GM11168 (cell line): ENCODE results near the gene DCAF7.

Source experiments
- in situ Hi-C: fragments of 300-500 bp; cut with MboI; formaldehyde crosslinking; loops from one replicate; pipeline ENCODE4 v1.12.0; 2022; ENCODE audit warnings: low sequenced_read_pairs; ENCODE audit not compliant: unreplicated experiment

DCAF7 gene

DNA sequence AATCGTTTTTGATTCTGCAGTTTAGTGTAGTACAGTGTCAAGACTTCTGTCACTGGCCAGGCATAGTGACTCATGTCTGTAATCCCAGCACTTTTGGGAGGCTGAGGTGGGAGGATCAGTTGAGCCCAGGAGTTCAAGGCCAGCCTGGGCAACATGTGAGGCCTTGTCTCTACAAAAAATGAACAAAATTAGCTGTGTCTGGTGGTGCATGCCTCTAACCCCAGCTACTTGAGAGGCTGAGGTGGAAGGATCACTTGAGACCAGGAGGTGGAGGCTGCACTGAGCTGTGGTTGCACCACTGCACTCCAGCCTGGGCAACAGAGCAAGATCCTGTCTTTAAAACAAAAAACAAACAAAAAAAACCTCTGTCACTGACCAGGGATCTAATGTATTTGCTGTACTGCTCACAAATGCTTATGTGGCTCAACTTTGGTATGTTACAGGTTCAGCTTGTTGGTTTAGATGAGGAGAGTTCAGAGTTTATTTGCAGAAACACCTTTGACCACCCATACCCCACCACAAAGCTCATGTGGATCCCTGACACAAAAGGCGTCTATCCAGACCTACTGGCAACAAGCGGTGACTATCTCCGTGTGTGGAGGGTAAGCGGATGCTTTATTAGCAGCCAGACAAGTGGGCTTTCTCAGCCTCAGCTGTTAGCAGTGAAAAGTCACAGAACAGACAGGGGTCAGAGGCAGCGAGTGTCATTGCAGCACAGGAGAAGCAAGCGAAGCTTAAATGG, 27.9 kb downstream of the DCAF7 start:
- in situ Hi-C loops: no loop called here

DNA sequence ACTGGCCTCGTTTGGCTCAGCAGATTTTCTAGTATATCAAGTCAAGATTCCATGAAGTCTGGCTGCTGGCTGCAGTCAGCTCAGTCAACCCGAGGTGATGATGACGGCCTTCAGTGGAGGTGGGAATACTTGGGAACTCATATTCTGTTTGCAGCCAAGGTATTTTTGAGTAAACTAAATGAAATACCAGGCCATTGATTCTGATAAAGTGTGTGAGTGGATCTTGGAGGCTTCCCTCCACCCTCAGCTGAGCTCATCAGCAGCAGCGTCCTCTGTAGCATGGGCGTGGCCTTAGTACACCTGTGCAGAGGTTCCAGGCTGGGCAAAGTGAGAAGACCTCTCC, 28.5 kb downstream of the DCAF7 start:
- in situ Hi-C loops: no loop called here

DNA sequence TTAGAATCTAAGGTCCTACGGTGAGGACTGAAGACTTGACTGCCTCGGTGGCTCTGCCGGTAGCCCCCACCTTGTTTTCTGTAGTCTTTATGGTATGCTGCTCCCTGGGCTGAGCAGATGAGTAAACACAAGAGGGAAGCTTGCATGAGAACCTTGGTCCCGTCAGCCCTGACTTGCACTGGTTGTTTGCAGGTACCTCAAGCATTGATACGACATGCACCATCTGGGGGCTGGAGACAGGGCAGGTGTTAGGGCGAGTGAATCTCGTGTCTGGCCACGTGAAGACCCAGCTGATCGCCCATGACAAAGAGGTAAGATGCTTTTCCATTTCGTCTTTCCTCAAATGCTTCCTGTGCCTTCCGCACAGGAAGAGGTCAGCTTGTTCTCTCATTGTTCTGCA, 29.4 kb downstream of the DCAF7 start:
- in situ Hi-C loops: no loop called here

DNA sequence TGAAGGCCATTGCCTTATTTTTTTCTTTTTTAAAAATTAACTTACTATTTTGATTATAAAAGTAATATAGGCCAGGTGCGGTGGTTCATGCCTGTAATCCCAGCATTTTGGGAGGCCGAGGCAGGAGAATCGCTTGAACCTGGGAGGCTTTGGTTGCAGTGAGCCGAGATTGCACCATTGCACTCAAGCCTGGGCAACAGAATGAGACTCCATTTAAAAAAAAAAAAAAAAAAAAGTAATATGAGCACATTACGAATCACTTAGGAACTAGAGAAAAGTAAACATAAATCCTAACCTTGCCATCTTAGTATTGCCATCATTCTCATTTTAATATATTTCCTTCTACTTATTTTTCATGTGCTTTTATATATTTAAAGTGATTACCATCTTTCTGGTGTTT, 37.5 kb downstream of the DCAF7 start:
- in situ Hi-C loops: no loop called here

DNA sequence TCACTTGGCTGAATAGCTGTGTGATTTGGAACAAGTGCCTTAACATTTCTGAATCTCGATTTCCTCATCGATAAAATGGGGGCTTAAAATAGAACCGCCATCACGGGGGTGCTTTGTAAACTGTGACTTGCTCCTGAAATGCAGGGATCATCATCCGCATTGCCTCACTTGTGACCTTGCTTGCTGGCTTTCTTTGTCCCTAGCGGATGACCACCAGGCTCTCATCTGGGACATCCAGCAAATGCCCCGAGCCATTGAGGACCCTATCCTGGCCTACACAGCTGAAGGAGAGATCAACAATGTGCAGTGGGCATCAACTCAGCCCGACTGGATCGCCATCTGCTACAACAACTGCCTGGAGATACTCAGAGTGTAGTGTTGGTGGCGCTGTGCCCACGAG, 38.5 kb downstream of the DCAF7 start:
- in situ Hi-C loops: no loop called here

GRCh38 chr17:63589646-63590045, 39.4 kb downstream of the DCAF7 start:
- in situ Hi-C loops: no loop called here

- in situ Hi-C loops: no loop called here
Observed at GRCh38 chr17:63592797-63593196, 42.5 kb downstream of the DCAF7 start.

GRCh38 chr17:63595132-63595531, 44.9 kb downstream of the DCAF7 start:
- in situ Hi-C loops: no loop called here

GRCh38 chr17:63596856-63597586, 46.7 kb downstream of the DCAF7 start:
- in situ Hi-C loops: no loop called here

DNA sequence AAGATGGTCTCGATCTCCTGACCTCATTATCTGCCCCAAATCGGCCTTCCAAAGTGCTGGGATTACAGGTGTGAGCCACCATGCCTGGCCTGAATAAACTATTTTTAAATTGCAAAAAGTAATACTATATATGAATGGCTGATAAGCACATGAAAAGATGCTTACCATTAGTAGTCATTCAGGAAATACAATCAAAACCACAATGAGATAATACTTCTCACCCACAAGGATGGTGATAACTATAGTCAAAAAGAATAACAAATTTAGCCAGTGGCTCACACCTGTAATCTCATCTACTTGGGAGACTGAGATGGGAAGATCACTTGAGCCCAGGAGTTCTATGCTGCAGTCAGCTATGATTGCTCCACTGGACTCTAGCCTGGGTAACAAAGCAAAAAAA, 48.0 kb downstream of the DCAF7 start:
- in situ Hi-C loops: no loop called here

- in situ Hi-C loops: no loop called here
Observed at GRCh38 chr17:63600569-63601438, 50.5 kb downstream of the DCAF7 start, which contains the start of gene TACO1. TSS of gene TACO1 (plus strand) at chr17:63600895. CDS start at chr17:63601084, 189 bp downstream.

DNA sequence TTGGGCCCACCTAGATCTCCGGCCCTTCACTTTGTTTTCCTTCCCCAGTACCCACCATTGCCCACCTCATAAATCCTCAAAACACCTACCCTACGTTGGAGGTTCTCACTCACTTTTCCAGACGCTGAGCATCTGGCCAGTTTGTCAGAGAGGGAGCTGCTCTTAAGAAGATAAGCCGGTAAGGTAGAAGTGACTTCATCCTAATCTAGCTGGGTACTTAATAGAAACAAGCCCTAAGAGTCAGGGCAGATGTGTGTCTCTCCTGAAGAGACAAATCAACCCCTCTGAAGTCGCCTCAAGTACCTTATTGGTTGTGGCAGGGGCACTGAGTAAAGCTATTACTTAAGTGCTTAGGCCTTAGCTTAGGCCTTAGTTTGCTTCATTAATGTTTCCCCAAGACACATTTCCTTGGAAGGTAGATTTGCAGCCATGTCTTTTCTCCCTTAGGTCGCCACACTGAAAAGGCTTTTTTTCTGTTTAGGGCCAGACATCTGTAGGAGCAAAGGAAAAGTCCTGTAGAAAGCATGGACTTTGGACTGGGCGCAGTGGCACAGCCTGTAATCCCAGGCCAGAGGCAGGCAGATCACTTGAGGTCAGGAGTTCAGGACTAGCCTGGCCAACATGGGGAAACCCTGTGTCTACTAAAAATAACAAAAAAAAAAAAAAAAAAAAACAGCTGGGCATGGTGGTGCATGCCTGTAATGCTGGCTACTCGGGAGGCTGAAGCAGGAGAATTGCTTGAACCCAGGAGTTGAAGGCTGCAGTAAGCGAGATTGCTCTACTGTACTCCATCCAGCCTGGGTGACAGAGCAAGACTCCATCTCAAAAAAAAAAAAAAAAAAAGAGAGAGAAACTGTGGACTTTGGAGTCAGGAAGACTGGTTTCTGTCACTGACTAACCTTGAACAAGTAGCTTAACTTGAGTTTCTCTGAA, 51.4 kb downstream of the DCAF7 start:
- in situ Hi-C loops: no loop called here

DNA sequence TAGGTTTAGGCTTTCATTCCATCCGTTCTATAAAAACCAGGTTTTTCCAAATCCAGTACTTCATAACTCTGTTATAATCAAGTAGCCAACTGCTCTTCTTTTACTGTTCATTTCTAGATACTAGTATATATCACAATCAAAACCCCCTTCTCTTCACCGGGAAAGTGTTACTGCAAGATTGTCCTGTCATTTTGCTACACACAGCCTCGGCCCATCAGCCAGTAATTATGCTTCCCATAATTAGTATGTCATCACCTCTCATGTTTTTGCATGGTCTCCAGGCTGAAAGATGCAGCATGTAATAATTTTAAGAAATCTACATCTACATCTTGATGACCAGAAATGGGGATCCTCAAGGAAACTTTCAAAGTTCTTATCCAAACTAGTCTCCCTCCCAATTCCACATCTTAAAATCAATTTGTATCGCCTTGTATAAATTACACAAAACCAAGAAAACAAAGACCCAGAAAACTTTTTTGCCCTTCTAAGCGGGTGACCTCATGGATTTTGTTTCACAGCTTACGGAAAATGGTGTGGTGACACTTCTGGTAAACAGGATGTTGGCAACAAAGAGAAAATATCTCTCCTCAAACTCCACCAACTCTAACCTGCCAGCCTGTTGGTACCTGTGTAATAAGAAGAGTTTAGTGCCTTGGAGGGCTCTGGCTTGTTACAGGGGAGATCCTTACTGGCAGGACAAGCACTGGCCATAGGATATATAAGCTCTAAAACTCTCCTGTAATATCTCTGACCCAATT, 59.7 kb downstream of the DCAF7 start:
- in situ Hi-C loops: loop anchor here (5.0 kb wide), 1 partner anchor 188 kb away; no protein-coding TSS in a partner anchor

- in situ Hi-C loops: no loop called here
Observed at GRCh38 chr17:63610854-63611253, 60.6 kb downstream of the DCAF7 start.

DNA sequence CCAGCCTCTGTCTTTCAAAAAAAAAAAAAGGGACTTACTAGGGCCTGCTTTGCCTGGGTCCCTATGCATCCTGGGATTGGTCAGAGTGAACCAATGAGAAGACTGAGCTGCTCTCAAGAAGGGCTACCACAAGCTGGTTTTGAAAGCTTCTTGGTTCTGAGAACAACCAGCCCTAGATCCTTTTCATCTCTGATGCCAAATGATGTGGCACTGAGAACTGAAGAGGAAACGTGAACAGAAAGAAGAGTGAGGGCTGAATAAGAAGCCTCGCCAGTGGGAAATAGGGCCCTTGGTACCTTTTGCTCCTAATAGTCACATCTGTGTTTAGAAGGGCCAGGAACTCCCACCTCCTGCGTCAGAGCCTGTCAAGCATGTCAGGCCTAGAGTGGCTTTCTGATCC, 61.1 kb downstream of the DCAF7 start:
- in situ Hi-C loops: no loop called here

- in situ Hi-C loops: no loop called here
Observed at GRCh38 chr17:63613663-63614062, 63.4 kb downstream of the DCAF7 start.

- in situ Hi-C loops: no loop called here
Observed at GRCh38 chr17:63621229-63621683, 71.0 kb downstream of the DCAF7 start.

DNA sequence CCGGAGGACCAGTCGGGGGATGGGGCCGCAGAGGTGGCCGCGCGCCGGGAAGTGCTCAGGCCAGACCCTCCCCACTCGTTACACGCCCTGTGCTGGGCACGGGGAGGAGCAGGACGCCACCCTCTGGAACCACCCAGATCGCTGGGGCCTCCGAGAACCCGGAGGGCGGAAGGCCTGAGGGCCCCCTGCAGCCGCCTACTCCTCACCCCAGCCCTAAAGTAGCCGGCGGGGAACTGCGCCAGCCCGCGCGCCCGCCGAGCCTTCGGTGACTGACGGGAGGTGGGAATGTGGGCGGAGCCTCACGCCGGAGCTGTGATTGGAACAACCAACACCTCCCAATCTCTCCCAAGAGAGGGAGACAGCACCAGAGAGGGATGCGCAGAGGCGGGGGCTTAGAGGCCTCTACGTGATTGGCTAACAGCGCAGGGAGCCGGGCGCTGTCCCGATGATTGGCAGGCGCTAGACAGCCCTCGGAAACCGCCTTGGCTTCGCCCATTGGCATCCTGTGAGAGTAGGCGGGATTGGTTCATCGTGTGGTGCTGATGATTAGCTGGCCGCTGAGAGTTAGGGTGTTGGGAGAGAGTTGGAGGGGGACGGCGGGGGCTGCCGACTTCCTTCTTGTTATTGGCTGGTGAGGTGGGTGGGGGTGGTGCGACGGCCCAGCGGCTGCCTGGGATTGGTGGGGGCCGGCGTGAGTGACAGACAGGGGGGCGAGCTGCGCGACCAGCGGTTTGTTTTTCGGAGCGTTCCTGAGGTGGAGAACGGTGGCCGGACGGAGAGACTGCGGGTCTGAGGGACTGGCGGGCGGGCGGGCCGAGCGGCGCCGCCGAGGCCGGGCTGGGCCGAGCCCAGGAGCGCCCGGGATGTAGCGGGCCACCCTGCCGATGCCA, 71.7 kb downstream of the DCAF7 start, which contains the start of gene MAP3K3:
Gene MAP3K3 (plus strand): TSS at position 734 of the 890 bp plus-strand sequence. CDS start 343 bp downstream, outside the sequence.
- in situ Hi-C loops: no loop called here
